ENCODE measurements around the gene ZNF346. TPM values are rescaled to one million over a fixed set of nuclear protein-coding genes. Genes with fewer than 3 reads are reported as not detected.

Gene ZNF346
- total RNA-seq, 3 donors from 2014 or later: 18.7 to 21.7 (median 21.3) TPM

- DNase-seq: no peak
- Mint-ChIP-seq H3K36me3 (ENCODE audit: insufficient read depth) (no peaks in the 10 kb centered on the region), H3K9me3 (no peaks in the 10 kb centered on the region), H3K4me1 (ENCODE audit: low read depth) (peaks cover 11% of the 10 kb centered on the region), H3K27me3 (ENCODE audit: low read depth) (peaks cover 12% of the 10 kb centered on the region), H3K4me3 (no peak overlapping the region)
- ATAC-seq: no peak
These were observed 67.5 kb downstream of the ZNF346 start for GRCh38 chr5:177089825-177090641.

- no peak overlapping the region for H3K4me3 Mint-ChIP-seq
- H3K4me1 Mint-ChIP-seq (ENCODE audit: low read depth): peaks cover 11% of the 10 kb centered on the region
- H3K9me3 Mint-ChIP-seq: no peaks in the 10 kb centered on the region
- DNase-seq (no peak), ATAC-seq (no peak)
- H3K36me3 Mint-ChIP-seq (ENCODE audit: insufficient read depth): no peaks in the 10 kb centered on the region
- peaks cover 12% of the 10 kb centered on the region for H3K27me3 Mint-ChIP-seq (ENCODE audit: low read depth)
These were observed 68.3 kb downstream of the ZNF346 start for GRCh38 chr5:177090813-177091212.

GRCh38 chr5:177091232-177091631 is 68.7 kb downstream of the ZNF346 start:
- Mint-ChIP-seq H3K36me3 (ENCODE audit: insufficient read depth) (no peaks in the 10 kb centered on the region), H3K4me3 (no peak overlapping the region), H3K27me3 (ENCODE audit: low read depth) (peaks cover 12% of the 10 kb centered on the region), H3K9me3 (no peaks in the 10 kb centered on the region), H3K4me1 (ENCODE audit: low read depth) (peaks cover 7% of the 10 kb centered on the region)
- ATAC-seq: no peak
- no peak for DNase-seq

- DNase-seq: no peak
- Mint-ChIP-seq H3K4me3 (no peak overlapping the region), H3K9me3 (no peaks in the 10 kb centered on the region), H3K36me3 (ENCODE audit: insufficient read depth) (no peaks in the 10 kb centered on the region), H3K27me3 (ENCODE audit: low read depth) (peaks cover 12% of the 10 kb centered on the region), H3K4me1 (ENCODE audit: low read depth) (peaks cover 3% of the 10 kb centered on the region)
- ATAC-seq: no peak
These were observed 69.9 kb downstream of the ZNF346 start for GRCh38 chr5:177092178-177093081.

DNA sequence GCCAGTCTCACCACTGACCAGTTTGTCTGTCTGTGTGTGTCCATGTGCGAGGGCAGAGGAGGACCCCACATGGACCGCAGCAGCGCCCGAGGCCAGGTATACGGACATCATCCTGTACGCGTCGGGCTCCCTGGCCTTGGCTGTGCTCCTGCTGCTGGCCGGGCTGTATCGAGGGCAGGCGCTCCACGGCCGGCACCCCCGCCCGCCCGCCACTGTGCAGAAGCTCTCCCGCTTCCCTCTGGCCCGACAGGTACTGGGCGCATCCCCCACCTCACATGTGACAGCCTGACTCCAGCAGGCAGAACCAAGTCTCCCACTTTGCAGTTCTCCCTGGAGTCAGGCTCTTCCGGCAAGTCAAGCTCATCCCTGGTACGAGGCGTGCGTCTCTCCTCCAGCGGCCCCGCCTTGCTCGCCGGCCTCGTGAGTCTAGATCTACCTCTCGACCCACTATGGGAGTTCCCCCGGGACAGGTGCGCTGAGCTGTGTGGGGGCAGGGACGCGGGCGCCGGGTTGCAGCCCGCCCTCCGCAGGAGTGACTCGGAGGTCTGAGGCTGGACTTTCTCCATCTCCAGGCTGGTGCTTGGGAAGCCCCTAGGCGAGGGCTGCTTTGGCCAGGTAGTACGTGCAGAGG is 70.7 kb downstream of the ZNF346 start:
- Mint-ChIP-seq H3K9me3 (no peaks in the 10 kb centered on the region), H3K4me1 (ENCODE audit: low read depth) (peaks cover 1% of the 10 kb centered on the region), H3K4me3 (no peak overlapping the region), H3K36me3 (ENCODE audit: insufficient read depth) (no peaks in the 10 kb centered on the region), H3K27me3 (ENCODE audit: low read depth) (peaks cover 9% of the 10 kb centered on the region)
- ATAC-seq (no peak), DNase-seq (no peak)

DNA sequence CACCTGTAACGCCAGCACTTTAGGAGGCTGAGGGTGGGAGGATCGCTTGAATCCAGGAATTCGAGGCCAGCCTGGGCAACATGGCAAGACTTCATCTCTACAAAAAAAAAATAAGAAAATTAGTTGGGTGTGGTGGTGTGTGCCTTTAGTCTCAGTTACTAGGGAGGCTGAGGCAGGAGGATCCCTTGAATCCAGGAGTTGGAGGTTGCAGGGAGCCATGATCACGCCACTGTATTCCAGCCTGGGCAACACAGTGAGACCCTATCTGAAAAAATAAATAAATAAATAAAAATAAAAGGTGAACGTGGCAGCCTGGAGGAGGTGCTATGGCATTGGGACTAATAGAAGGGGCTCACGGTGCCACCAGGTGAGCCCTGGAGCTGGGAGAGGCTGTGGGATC is 71.3 kb downstream of the ZNF346 start:
- Mint-ChIP-seq H3K36me3 (ENCODE audit: insufficient read depth) (no peaks in the 10 kb centered on the region), H3K9me3 (no peaks in the 10 kb centered on the region), H3K4me3 (no peak overlapping the region), H3K27me3 (ENCODE audit: low read depth) (peaks cover 7% of the 10 kb centered on the region), H3K4me1 (ENCODE audit: low read depth) (no peaks in the 10 kb centered on the region)
- DNase-seq (no peak), ATAC-seq (no peak)

GRCh38 chr5:177094224-177095087 is 72.0 kb downstream of the ZNF346 start:
- ATAC-seq: no peak
- no peaks in the 10 kb centered on the region for H3K36me3 Mint-ChIP-seq (ENCODE audit: insufficient read depth)
- no peak overlapping the region for H3K4me3 Mint-ChIP-seq
- DNase-seq: no peak
- peaks cover 3% of the 10 kb centered on the region for H3K27me3 Mint-ChIP-seq (ENCODE audit: low read depth)
- H3K4me1 Mint-ChIP-seq (ENCODE audit: low read depth): no peaks in the 10 kb centered on the region
- H3K9me3 Mint-ChIP-seq: no peaks in the 10 kb centered on the region

GRCh38 chr5:177095088-177095669 is 72.7 kb downstream of the ZNF346 start:
- Mint-ChIP-seq H3K4me3 (no peak overlapping the region), H3K27me3 (ENCODE audit: low read depth) (peaks cover 6% of the 10 kb centered on the region), H3K4me1 (ENCODE audit: low read depth) (no peaks in the 10 kb centered on the region), H3K9me3 (no peaks in the 10 kb centered on the region), H3K36me3 (ENCODE audit: insufficient read depth) (no peaks in the 10 kb centered on the region)
- DNase-seq: no peak
- ATAC-seq: no peak

DNA sequence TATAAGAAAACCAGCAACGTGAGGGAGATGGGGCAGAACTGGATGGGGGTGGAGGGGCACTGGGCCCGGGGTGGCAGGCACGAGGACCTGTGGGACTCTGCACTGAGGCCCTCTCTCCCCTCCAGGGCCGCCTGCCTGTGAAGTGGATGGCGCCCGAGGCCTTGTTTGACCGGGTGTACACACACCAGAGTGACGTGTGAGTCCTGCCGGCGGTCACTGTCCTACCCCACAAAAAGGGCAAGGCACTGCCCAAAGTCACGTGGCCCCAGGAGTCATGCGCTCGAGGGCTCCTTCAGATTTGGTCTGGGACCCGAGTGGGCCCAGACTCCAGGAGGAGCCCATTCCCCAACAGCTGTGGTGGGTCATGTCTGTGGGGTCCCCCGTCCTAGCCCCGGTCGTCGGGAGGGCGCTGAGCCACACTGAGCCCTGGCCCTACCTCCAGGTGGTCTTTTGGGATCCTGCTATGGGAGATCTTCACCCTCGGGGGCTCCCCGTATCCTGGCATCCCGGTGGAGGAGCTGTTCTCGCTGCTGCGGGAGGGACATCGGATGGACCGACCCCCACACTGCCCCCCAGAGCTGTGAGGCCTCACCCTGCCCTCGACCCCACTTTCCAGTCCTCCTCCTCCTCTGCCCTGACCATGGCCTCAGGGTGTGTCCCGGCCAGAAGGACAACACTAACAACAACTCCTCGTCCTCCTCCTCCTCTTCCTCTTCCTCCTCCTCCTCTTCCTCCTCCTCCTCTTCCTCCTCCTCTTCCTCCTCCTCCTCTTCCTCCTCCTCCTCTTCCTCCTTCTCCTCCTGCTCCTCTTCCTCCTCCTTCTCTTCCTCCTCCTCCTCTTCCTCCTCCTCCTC is 73.9 kb downstream of the ZNF346 start:
- ATAC-seq (no peak), DNase-seq (no peak)
- H3K4me1 Mint-ChIP-seq (ENCODE audit: low read depth): no peaks in the 10 kb centered on the region
- H3K36me3 Mint-ChIP-seq (ENCODE audit: insufficient read depth): no peaks in the 10 kb centered on the region
- H3K27me3 Mint-ChIP-seq (ENCODE audit: low read depth): peaks cover 9% of the 10 kb centered on the region
- H3K9me3 Mint-ChIP-seq: no peaks in the 10 kb centered on the region
- H3K4me3 Mint-ChIP-seq: no peak overlapping the region

GRCh38 chr5:177097016-177097985 is 74.8 kb downstream of the ZNF346 start:
- ATAC-seq: no peak
- H3K36me3 Mint-ChIP-seq (ENCODE audit: insufficient read depth): no peaks in the 10 kb centered on the region
- H3K9me3 Mint-ChIP-seq: no peaks in the 10 kb centered on the region
- peaks cover 6% of the 10 kb centered on the region for H3K27me3 Mint-ChIP-seq (ENCODE audit: low read depth)
- DNase-seq: no peak
- H3K4me1 Mint-ChIP-seq (ENCODE audit: low read depth): no peaks in the 10 kb centered on the region
- H3K4me3 Mint-ChIP-seq: no peak overlapping the region

GRCh38 chr5:177098120-177098469 is 75.6 kb downstream of the ZNF346 start:
- Mint-ChIP-seq H3K9me3 (no peaks in the 10 kb centered on the region), H3K36me3 (ENCODE audit: insufficient read depth) (no peaks in the 10 kb centered on the region), H3K27me3 (ENCODE audit: low read depth) (peaks cover 6% of the 10 kb centered on the region), H3K4me3 (no peak overlapping the region), H3K4me1 (ENCODE audit: low read depth) (no peaks in the 10 kb centered on the region)
- DNase-seq (no peak), ATAC-seq (no peak)

DNA sequence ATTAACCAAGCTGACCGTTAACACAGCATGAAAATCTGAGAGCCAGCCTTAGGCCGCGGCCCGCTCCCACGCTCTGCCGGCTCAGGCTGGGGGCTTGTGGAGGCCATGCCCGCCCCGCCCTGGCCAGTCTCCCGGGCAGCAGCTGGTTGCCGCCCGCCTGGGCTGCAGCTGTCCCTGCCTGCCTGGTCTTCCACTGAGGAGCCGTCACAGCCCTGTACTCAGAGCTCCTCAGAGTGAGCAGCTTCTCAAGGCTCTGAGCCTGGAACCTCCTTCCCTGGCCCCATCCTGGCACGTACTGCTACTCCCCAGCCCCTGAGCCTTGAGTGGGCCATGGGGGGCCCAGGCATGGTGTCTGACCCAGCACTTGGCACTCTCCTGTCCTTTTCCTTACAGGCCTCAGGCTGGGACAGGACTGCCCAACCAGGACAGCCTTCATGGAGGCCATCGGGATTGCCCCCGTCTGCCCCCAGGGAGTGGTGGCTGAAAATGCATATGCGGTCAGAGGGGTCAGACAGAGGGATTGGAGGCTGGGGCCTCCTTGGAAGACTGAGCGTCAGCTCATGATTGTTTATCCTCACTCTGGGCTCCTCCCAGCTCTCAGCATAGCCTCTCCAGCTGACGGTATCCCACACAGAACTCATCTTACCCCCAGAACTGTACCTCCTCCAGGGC is 76.1 kb downstream of the ZNF346 start:
- DNase-seq: no peak
- no peak overlapping the region for H3K4me3 Mint-ChIP-seq
- no peaks in the 10 kb centered on the region for H3K36me3 Mint-ChIP-seq (ENCODE audit: insufficient read depth)
- no peaks in the 10 kb centered on the region for H3K9me3 Mint-ChIP-seq
- H3K27me3 Mint-ChIP-seq (ENCODE audit: low read depth): peaks cover 6% of the 10 kb centered on the region
- ATAC-seq: no peak
- H3K4me1 Mint-ChIP-seq (ENCODE audit: low read depth): no peaks in the 10 kb centered on the region

Data from activated T-cell treated with anti-CD3 and anti-CD28 coated beads, Interleukin-2, amount 50 U/mL, for 4 hours (primary cell).